Right cardiac atrium (tissue), 5 donors: ENCODE results near the gene MEN1. TPM values are rescaled to one million over a fixed set of nuclear protein-coding genes. Genes with fewer than 3 reads are reported as not detected.

Experiments used
- ATAC-seq, 2 donors: fragments of 200-7000 bp; cut with Tn5 transposase; one replicate each; pipeline versions ENCODE4 v1.8.0 to v1.9.1; 2020; ENCODE audit warnings: moderate library complexity in 2 of 2, mild to moderate bottlenecking in 1 of 2
- DNase-seq, 3 donors: peaks; one replicate each; pipeline ENCODE4 v3.0.0-alpha.2; 2020
- H3K27ac ChIP-seq: one replicate; pipeline ENCODE4 v1.5.1; 2013; ENCODE audit warnings: mild to moderate bottlenecking, low read length, control low read depth, moderate library complexity
- H3K27me3 ChIP-seq: one replicate; pipeline ENCODE4 v1.6.1; 2013; ENCODE audit not compliant: control insufficient read depth, insufficient read depth
- H3K4me1 ChIP-seq: one replicate; pipeline ENCODE4 v1.6.1; 2013; ENCODE audit warnings: low read length; ENCODE audit not compliant: control insufficient read depth, insufficient read depth
- H3K4me3 ChIP-seq: one replicate; pipeline ENCODE4 v1.5.1; 2013; ENCODE audit warnings: low read length, control low read depth
- H3K9me3 ChIP-seq: one replicate; pipeline ENCODE4 v1.6.1; 2013; ENCODE audit warnings: low read length; ENCODE audit not compliant: control insufficient read depth
- WGBS: extraction: QIAGEN DNeasy Blood & Tissue Kit; methylation state at CpG from one replicate; pipeline ENCODE4 v1.1.7; 2013; 5-methylcytosine and 5-hydroxymethylcytosine counted together
- intact Hi-C, 4 donors: fragments of 100-400 bp; cut with DNase I; formaldehyde crosslinking; loops; one replicate each; pipeline versions ENCODE4 v1.11.0 to v1.14.0; 2022 to 2023
- polyA plus RNA-seq: library from polyadenylated mRNA; stranded (reverse); fragments of 200-250 nt; gene quantifications from one replicate; pipeline ENCODE4 v1.2.3, GENCODE V29; 2013
- total RNA-seq, 4 donors: library from RNA; stranded (reverse); fragmentation: NEBNext Ultra II Directional; extraction: Animal tissue kit (Norgen Biotek cat#: 25700); gene quantifications; one replicate each; pipeline ENCODE4 v1.2.1, GENCODE V29; 2021
- donor health status: healthy with polysubstance abuse.
- donor health status: DM: no; HTN: yes; CAD: no.
- donor health status: DM: no; HTN: no; CAD: no.
- donor health status: DM: no; HTN: yes; CAD: no; lungs with severe emphysema.
- donor health status: DM: yes; HTN: yes; CAD: no.

MEN1 gene
- total and polyA plus RNA-seq, 5 donors: 9.6 to 11.7 (median 10.1) TPM

GRCh38 chr11:64838600-64839334 is 28.4 kb upstream of the MEN1 start:
- intact Hi-C loops: no loop called here
- Histone ChIP-seq H3K4me1 (no peaks in the 10 kb centered on the region), H3K27me3 (no peaks in the 10 kb centered on the region), H3K9me3 (no peaks in the 10 kb centered on the region), H3K27ac (no peak overlapping the region), H3K4me3 (no peak overlapping the region)
- no peak for ATAC-seq
- WGBS: 93% methylated on average over 28 of the region's 28 CpGs
- DNase-seq: peak in 1 of 3 donors; percentile 43

GRCh38 chr11:64837887-64838351 is 27.6 kb upstream of the MEN1 start:
- Histone ChIP-seq H3K9me3 (no peaks in the 10 kb centered on the region), H3K27me3 (no peaks in the 10 kb centered on the region), H3K27ac (no peak overlapping the region), H3K4me3 (no peak overlapping the region), H3K4me1 (no peaks in the 10 kb centered on the region)
- DNase-seq: no peak
- 96% methylated on average over 10 of the region's 10 CpGs for WGBS
- intact Hi-C loops: no loop called here
- ATAC-seq: no peak

GRCh38 chr11:64836448-64837072 is 26.2 kb upstream of the MEN1 start:
- no peak for DNase-seq
- 78% methylated on average over 16 of the region's 16 CpGs for WGBS
- Histone ChIP-seq H3K27me3 (no peaks in the 10 kb centered on the region), H3K4me3 (no peak overlapping the region), H3K9me3 (no peaks in the 10 kb centered on the region), H3K27ac (no peak overlapping the region), H3K4me1 (no peaks in the 10 kb centered on the region)
- no peak for ATAC-seq
- intact Hi-C loops: no loop called here

- no peak overlapping the region for H3K27ac ChIP-seq
- 92% methylated on average over 17 of the region's 17 CpGs for WGBS
- no peaks in the 10 kb centered on the region for H3K27me3 ChIP-seq
- DNase-seq (no peak), ATAC-seq (peak in 1 of 2 donors; percentile 3)
- intact Hi-C loops: no loop called here
- no peaks in the 10 kb centered on the region for H3K9me3 ChIP-seq
- H3K4me1 ChIP-seq: no peaks in the 10 kb centered on the region
- no peak overlapping the region for H3K4me3 ChIP-seq
Measured at GRCh38 chr11:64835616-64836447, 25.5 kb upstream of the MEN1 start.

GRCh38 chr11:64834723-64835615 is 24.6 kb upstream of the MEN1 start:
- Histone ChIP-seq H3K4me1 (no peaks in the 10 kb centered on the region), H3K4me3 (no peak overlapping the region), H3K27ac (no peak overlapping the region), H3K27me3 (no peaks in the 10 kb centered on the region), H3K9me3 (no peaks in the 10 kb centered on the region)
- ATAC-seq (peak in 1 of 2 donors; percentile 11), DNase-seq (no peak)
- intact Hi-C loops: no loop called here
- WGBS: 84% methylated on average over 29 of the region's 29 CpGs

- WGBS: 91% methylated on average over 25 of the region's 25 CpGs
- intact Hi-C loops: no loop called here
- no peaks in the 10 kb centered on the region for H3K27me3 ChIP-seq
Measured at GRCh38 chr11:64834031-64834722, 23.8 kb upstream of the MEN1 start.

GRCh38 chr11:64833509-64833908 is 23.2 kb upstream of the MEN1 start:
- intact Hi-C loops: no loop called here
- 89% methylated on average over 10 of the region's 10 CpGs for WGBS
- DNase-seq (no peak), ATAC-seq (no peak)
- H3K27ac ChIP-seq: no peak overlapping the region
- H3K27me3 ChIP-seq: no peaks in the 10 kb centered on the region
- H3K9me3 ChIP-seq: no peaks in the 10 kb centered on the region
- H3K4me3 ChIP-seq: no peak overlapping the region
- H3K4me1 ChIP-seq: no peaks in the 10 kb centered on the region

More at GRCh38 chr11:64834031-64834722, 23.8 kb upstream of the MEN1 start:
- DNase-seq (no peak), ATAC-seq (no peak)
- Histone ChIP-seq H3K4me3 (no peak overlapping the region), H3K4me1 (no peaks in the 10 kb centered on the region), H3K27ac (no peak overlapping the region), H3K9me3 (no peaks in the 10 kb centered on the region)

- no peak for DNase-seq
- Histone ChIP-seq H3K9me3 (no peaks in the 10 kb centered on the region), H3K4me3 (no peak overlapping the region), H3K27ac (no peak overlapping the region), H3K27me3 (no peaks in the 10 kb centered on the region), H3K4me1 (no peaks in the 10 kb centered on the region)
- 93% methylated on average over 12 of the region's 12 CpGs for WGBS
- intact Hi-C loops: no loop called here
- ATAC-seq: no peak
Measured at GRCh38 chr11:64833198-64833502, 22.8 kb upstream of the MEN1 start.

GRCh38 chr11:64832467-64833197 is 22.3 kb upstream of the MEN1 start:
- intact Hi-C loops: no loop called here
- DNase-seq (no peak), ATAC-seq (no peak)
- 93% methylated on average over 21 of the region's 21 CpGs for WGBS
- H3K4me3 ChIP-seq: no peak overlapping the region
- H3K4me1 ChIP-seq: no peaks in the 10 kb centered on the region
- H3K9me3 ChIP-seq: no peaks in the 10 kb centered on the region
- no peak overlapping the region for H3K27ac ChIP-seq
- H3K27me3 ChIP-seq: no peaks in the 10 kb centered on the region
